GM12874 (cell line): ENCODE measurements around the gene MAN2A2.

ENCODE experiments used
- CTCF ChIP-seq: IDR thresholded peaks from 2 replicates; pipeline ENCODE4 v1.5.1; 2011; ENCODE audit warnings: low read depth, mild to moderate bottlenecking, control low read depth, low read length, moderate library complexity; ENCODE audit not compliant: insufficient read depth

MAN2A2 gene

DNA sequence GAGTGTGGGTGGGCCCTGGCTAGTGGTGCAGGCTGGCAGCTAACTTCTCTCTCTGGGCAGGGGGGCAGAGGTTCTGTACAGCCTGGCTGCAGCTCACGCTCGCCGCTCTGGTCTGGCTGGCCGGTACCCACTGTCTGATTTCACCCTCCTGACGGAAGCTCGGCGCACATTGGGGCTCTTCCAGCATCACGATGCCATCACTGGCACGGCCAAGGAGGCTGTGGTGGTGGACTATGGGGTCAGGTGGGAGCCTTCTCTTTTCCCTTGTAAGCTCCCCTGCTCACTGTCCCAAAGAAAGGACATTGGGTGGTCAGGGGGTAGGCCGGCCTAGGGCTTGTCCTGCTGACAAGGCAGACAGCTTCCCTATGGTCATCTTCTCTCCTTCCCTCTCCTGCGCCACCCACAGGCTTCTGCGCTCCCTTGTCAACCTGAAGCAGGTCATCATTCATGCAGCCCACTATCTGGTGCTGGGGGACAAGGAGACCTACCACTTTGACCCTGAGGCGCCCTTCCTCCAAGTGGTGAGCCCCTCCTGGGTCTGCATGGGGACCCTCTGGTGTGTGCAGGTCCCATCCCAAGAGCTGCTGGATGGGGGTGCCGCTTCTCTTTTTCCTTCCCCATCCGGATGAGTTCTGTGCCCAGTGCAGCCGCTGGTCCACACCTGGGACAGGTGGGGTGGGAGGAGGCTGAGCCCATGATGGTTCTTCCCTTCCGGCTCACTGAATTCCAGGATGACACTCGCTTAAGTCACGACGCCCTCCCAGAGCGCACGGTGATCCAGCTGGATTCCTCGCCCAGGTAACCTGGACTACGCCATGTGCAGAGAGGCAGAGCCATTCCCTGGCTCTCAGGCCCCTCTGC, 7.6 kb downstream of the MAN2A2 start:
- no peak for TF ChIP-seq CTCF

DNA sequence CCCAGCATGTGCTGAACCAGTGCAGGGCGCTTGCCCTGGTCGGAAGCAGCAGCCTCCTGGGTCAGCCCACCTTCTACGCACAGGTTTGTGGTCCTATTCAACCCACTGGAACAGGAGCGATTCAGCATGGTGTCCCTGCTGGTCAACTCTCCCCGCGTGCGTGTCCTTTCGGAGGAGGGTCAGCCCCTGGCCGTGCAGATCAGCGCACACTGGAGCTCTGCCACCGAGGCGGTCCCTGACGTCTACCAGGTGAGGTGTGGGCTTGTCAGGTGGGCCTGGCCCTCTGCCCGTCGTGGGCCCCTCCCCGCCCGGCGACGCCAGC, 8.2 kb downstream of the MAN2A2 start:
- no peak for TF ChIP-seq CTCF

GRCh38 chr15:90911906-90912769, 9.0 kb downstream of the MAN2A2 start:
- no peak for TF ChIP-seq CTCF

- TF ChIP-seq CTCF = no peak
Observed at GRCh38 chr15:90912770-90913075, 9.6 kb downstream of the MAN2A2 start.

DNA sequence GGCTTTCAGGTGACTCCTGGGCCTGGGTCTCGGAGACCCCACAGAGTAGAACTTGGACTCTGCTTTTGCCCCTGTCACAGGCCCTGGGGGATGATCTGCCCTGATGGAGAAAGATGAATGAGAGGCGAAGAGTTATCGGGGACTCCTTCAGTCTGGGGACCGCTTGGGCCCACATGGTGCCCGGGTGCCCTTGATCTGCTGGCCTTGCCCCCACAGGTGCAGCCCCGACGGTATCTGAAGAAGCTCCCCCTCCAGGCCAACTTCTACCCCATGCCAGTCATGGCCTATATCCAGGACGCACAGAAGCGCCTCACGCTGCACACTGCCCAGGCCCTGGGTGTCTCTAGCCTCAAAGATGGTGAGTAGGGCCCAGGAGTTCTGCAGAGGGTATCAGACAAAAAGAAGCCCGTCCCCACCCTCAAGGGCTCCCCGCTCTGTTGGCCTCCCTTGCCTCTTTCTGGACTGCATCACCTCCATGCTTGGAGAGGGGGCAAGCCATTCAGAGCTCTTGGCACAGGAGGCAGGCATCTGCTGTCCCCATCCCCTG, 10.4 kb downstream of the MAN2A2 start:
- TF ChIP-seq CTCF = no peak

DNA sequence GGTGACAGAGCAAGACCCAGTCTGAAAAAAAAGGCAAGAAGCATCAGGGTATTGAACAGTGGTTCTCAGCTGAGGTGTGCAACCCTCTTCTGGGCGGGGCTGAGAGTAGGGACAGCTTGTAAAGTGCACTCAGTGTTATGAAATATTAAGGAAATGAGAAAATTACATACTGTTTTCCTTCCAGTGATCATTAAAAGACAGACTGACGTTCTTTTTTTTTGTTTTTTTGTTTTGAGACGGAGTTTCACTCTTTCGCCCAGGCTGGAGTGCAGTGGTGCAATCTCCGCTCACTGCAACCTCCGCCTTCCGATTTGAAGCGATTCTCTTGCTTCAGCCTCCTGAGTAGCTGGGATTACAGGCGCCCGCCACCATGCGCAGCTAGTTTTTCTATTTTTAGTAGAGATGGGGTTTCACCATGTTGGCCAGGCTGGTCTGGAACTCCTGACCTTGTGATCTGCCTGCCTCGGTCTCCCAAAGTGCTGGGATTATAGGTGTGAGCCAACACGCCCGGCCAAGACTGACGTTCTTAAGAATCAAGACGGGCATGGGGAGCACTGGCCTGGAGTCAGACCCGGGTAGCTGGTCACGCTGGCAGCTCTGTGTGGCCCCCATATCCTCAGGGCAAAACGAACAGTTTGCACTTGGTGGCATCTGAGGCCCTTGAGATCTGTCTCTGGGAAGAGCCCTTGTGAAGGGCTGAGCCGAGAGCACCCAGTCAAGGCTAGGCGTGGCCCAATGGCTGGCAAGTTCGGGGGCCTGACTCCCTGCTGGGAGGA, 11.4 kb downstream of the MAN2A2 start:
- TF ChIP-seq CTCF = no peak
